Measurements from ENCODE around the gene NAIF1.
A peak's percentile ranks its signal among the peaks of the same experiment; 100 is the strongest.
"Not testable (repeated sequence)": the region's sequence is repeated elsewhere in the genome, so short reads cannot be mapped to it uniquely, and the experiment has no call there.

NAIF1 gene

GRCh38 chr9:128057724-128058409, 9.3 kb downstream of the NAIF1 start:
- DNase-seq: no peak

DNA sequence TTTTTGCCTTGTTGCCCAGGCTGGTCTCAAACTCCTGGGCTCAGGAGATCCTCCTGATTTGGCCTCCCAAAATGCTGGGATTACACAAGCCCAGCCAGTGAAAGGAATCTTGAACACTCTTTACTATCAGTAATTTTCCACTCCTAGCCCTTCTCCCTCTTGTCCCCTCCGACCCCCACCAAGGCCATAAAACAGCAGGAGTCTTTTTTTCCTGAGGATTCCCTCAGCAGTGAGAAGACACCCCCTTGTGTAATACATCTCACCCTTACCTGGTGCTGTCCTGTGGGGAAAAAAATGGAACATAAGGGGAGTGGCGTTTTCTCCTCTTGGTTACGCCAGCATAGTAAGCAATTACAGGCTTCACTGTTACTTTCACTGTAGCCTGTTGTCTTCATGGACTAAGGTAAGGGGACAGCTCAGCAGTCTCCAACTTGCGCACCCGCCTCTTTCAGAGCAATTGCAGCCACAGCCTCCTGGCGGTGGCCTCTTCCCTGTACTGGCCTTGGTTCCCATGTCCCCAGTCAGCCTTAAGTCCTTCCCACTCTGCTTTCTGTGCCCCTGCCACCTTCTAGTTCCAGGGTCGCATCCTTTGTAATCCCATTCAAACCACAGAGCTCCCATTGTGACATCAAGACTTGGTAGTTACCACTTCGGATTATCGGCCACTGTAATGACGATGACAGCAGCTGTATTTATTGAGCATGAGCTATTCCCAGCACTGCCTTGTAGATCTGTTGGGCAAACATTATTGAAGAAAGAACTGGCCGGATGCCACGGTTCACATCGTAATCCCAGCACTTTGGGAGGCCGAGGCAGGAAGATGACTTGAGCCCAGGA, 10.0 kb downstream of the NAIF1 start:
- DNase-seq: no peak

DNA sequence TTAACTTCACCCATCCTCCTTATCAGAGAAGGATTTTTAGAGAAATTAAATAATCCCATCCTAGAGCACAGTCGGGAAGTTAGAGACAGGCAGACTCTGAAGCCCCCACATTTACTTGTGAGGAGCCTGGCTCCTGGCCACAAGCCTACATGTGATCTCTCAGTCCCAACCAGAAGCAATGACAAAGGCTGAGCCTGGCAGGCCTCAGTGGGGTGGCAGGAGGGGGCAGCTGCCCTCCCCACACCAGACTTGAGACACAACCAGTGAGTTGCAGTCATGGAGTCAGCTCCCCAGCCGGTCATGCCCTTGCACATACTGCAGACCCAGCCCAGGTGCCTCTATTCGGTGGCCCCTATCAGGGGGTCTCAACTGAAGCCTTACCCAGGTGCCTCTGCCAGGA, 11.0 kb downstream of the NAIF1 start:
- no peak for DNase-seq

DNA sequence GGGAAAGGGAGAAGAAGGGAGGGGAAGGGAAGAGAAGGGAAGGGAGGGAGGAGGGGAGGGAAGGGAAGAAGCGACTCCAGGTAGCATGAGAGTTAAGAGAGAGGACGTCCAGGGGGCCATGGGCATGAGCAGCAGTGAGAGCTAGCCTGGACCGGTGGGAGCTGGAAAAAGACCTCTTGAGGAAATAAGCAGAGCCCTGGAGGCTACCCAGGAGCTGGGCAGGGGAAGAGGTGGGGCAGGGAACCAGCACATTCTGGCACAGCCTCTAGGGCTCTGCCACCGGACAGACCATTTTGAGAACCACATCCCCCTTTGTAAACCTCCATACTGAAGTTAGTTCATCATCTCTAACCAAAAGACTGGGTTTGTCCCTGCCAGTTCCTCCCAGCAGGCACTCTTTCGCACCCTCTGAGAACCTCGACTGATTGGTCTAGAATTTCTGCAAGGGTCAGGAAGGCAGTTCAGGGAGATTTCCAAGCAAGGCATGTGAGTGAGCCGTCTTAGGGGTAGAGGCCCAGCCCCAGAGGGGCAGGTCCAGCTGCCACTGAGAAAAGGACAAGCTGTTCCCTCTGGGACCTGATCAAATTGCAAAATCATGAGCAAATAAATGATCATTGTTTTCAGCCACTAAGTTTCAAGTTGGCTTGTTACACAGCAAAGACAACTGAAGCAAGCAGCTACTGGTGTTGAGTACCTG, 11.6 kb downstream of the NAIF1 start:
- DNase-seq: no peak

- DNase-seq: no peak
Measured at GRCh38 chr9:128054087-128054486, 13.0 kb downstream of the NAIF1 start.

GRCh38 chr9:128053560-128053959, 13.6 kb downstream of the NAIF1 start:
- no peak for DNase-seq

- DNase-seq: no peak
Measured at GRCh38 chr9:128051932-128052709, 15.0 kb downstream of the NAIF1 start.

- DNase-seq: no peak
Measured at GRCh38 chr9:128049843-128050242, 17.3 kb downstream of the NAIF1 start.

DNA sequence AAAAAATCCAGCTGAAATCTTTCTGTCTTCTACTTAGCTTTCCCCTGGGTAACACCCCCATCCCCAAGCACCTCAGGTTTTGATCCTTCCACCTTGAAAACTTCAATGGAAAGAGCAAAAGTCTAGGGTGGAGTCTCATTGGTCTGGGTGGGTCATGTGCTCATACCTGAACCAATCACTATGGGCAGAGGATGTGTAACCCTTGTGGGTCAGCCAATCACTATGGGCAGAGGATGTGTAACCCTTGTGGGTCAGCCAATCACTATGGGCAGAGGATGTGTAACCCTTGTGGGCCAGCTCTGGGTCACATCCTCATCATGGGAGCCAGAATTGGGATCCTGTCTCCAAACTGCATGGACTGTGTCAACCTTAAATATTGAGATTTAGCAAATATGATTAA, 18.5 kb downstream of the NAIF1 start:
- DNase-seq: no peak

- no peak for DNase-seq
Measured at GRCh38 chr9:128047231-128047630, 19.9 kb downstream of the NAIF1 start.

GRCh38 chr9:128045831-128046230, 21.3 kb downstream of the NAIF1 start:
- no peak for DNase-seq

DNA sequence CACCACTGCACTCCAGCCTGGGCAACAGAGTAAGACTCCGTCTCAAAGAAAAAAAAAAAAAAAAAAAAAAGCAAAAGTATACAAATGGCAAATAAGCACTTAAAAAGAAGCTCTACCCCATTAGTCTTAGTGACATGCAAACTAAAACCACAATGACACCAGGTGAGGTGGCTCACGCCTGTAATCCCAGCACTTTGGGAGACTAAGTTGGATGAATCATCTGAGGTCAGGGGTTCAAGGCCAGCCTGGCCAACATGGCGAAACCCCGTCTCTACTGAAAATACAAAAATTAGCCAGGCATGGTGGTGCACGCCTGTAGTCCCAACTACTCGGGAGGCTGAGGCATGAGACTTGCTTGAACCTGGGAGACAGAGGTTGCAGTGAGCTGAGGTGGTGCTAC, 21.7 kb downstream of the NAIF1 start:
- not testable (repeated sequence) for DNase-seq

DNA sequence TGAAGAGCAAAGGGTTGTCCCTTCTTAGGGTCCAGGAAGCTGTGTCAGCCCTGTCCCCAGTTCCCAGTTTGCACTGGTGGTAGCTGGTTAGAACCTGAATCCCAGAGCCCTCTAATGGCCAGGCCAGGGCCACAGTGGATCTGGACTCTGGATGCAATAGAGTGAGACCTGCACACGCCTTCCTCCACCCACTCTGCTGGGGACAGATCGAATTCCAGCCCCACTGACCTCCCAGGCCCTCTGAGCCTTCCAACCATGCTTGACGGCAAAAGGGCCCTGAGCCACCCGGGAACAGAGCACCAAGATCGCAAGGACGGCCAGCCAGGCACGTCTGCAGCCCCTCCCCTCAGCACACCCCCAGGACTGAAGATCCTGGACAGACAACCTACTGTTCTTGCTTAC, 23.7 kb downstream of the NAIF1 start:
- no peak for DNase-seq

GRCh38 chr9:128042043-128042442, 25.1 kb downstream of the NAIF1 start:
- no peak for DNase-seq

GRCh38 chr9:128040783-128041182, 26.3 kb downstream of the NAIF1 start:
- not testable (repeated sequence) for DNase-seq

GRCh38 chr9:128036522-128036921, 30.6 kb downstream of the NAIF1 start:
- not testable (repeated sequence) for DNase-seq

DNA sequence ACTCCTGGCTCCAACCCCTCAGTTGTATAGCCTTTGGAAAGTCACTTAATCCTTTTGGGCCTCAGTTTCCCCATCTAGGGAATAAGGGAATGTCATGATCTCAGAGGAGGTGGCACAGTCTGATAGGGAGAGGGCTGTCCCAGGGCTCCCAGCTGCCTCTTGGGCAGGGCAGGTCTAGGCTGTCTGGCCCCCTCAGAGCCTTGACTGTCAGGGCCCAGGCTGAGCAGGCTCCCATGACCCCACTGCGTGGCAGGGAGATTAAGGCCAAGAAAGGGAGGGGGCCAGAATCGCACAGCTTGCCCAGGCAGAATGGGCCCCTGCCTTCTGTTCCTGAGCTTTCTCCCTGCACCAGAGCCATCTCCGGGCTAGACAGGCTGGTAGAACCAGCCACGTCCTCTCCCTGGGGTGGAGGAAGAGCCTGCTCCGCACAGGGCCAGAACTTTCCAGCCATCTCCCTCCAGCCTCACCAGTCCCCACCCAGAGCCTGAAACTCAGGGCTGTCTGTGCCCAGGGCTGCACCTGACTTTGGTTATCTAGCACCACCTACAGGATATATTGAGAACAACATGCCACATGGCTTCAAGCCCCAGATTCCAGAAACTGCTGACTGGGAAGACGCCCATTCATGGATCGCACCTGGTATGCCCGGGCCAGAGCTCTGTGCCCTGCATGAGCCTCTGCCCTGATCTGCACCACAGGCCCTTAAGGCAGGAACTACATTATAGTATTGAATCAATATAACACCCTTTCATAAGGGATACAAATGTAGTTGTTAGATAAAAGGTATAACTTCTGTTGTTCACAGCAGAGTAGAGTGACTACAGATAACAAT, 32.1 kb downstream of the NAIF1 start:
- peak; percentile 57 for DNase-seq

GRCh38 chr9:128033609-128034008, 33.5 kb downstream of the NAIF1 start:
- no peak for DNase-seq

DNA sequence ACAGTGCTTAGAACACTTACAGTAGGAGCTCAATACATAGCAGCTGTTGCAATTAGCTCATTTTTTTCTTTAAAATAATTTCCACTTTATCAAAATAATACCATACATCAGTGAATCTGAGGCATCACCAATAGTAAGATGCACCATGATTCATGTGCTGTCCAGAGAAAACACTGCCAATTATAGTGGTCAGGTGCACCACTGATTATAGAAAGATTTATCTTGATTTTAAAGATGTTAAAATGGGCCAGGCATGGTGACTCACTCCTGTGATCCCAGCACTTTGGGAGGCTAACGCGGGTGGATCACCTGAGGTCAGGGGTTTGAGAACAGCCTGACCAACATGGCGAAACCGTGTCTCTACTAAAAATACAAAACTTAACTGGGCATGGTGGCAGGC, 39.4 kb downstream of the NAIF1 start:
- DNase-seq: no peak

GRCh38 chr9:128026773-128027541, 40.2 kb downstream of the NAIF1 start:
- DNase-seq: peak; percentile 43

DNA sequence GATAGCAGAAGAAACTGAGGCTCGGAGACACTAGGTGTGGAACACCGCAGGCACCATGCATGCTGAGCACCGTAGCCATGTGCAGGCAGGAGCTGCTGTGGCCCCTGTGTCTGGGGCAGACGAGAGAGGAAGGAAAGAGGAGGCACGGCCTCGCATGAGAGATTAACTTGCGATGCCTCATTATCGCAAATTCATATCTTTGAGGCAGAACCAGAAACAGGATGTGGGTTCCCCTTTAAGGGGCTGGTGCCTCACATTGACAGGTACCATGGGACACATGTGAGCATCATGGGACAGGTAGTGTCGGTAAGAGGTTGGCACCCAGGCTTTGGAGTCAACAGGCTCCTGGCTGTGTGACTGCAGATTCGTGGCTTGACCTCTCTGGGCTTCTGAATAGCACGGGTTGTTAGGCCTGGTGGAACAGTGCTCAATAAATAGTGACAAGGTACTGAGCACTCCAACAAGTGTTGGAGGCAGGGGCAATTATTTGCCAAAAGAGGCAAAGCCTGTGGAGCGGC, 40.8 kb downstream of the NAIF1 start:
- peak; percentile 69 for DNase-seq
